K562 (cell line): ENCODE results near the gene BCAR1. TPM values are rescaled to one million over a fixed set of nuclear protein-coding genes. Genes with fewer than 3 reads are reported as not detected.

Experiments used
- ATAC-seq: fragments of 200-7000 bp; cut with Tn5 transposase; 3 replicates; pipeline ENCODE4 v1.9.1; 2020; ENCODE audit warnings: moderate library complexity
- BruUV-seq: library from RNA; stranded (reverse); fragments of 400-500 nt; replicated peaks from 2 replicates; lab custom pipeline; 2021; lab: Mats Ljungman, UMichigan
- CTCF ChIA-PET: fragments of 300-600 bp; formaldehyde crosslinking; extraction: SDS; loops from one replicate; lab custom pipeline; 2021; ENCODE audit warnings: low intra/inter-chr PET ratio; lab: Yijun Ruan, JAX
- POLR2A ChIA-PET: fragments of 300-600, 350-650 bp; sonication (Branson Sonifier 250); formaldehyde crosslinking; extraction: SDS; loops from one replicate; lab custom pipeline; 2021; ENCODE audit warnings: antibody characterized with exemption, inconsistent platforms; lab: Yijun Ruan, JAX
- DNase-seq, 4 experiments: peaks; one replicate each; pipeline versions ENCODE4 v3.0.0 to v3.0.0-alpha.2; 2011 to 2018; ENCODE audit warnings: low spot score in 3 of 4, mixed read lengths in 3 of 4; ENCODE audit errors: extremely low read depth in 1 of 4
- FAIRE-seq: peaks from 2 replicates; lab custom pipeline; 2011; peaks lifted over from hg19 to GRCh38; lab: Jason Lieb, UNC
- H2AFZ ChIP-seq: 2 replicates; pipeline ENCODE4 v1.6.0; 2011; ENCODE audit warnings: low read depth, low read length, control low read depth, inconsistent platforms
- H3K27ac ChIP-seq: fragments of 200-600 bp; 3 replicates; pipeline ENCODE4 v1.8.0; 2011; ENCODE audit warnings: low read depth, mild to moderate bottlenecking, control low read depth, inconsistent platforms, low read length, moderate library complexity, mixed read lengths; ENCODE audit errors: extremely low read depth
- H3K27me3 ChIP-seq, 2 experiments: fragments of 300-600 bp in 1 of 2; 2 replicates in 1 of 2; 3 replicates in 1 of 2; pipeline versions ENCODE4 v1.6.0 to v1.8.0; 2011; ENCODE audit warnings: inconsistent platforms in 2 of 2, low read length in 2 of 2, mild to moderate bottlenecking in 1 of 2, mixed read lengths in 1 of 2, moderate library complexity in 1 of 2; ENCODE audit not compliant: control insufficient read depth in 2 of 2, insufficient read depth in 2 of 2
- H3K36me3 ChIP-seq: fragments of 300-600 bp; 3 replicates; pipeline ENCODE4 v1.8.0; 2011; ENCODE audit warnings: mild to moderate bottlenecking, low read length, inconsistent platforms; ENCODE audit not compliant: control insufficient read depth, insufficient read depth
- H3K4me1 ChIP-seq, 2 experiments: fragments of 200-600 bp in 1 of 2; replicated peaks in 1 of 2; 2 replicates in 1 of 2; 3 replicates in 1 of 2; pipeline versions ENCODE4 v1.5.1 to v1.8.0; 2011; ENCODE audit warnings: inconsistent platforms in 2 of 2, low read length in 2 of 2, mild to moderate bottlenecking in 1 of 2, mixed read lengths in 1 of 2, moderate library complexity in 1 of 2; ENCODE audit not compliant: control insufficient read depth in 2 of 2, insufficient read depth in 2 of 2
- H3K4me2 ChIP-seq: 2 replicates; pipeline ENCODE4 v1.6.1; 2011; ENCODE audit warnings: low read length, control low read depth, inconsistent platforms, mixed read lengths; ENCODE audit not compliant: insufficient read depth
- H3K4me3 ChIP-seq: fragments of 200-600 bp; sonication (generic), shearing (Covaris generic); 2 replicates; pipeline ENCODE4 v1.5.1; 2016; ENCODE audit warnings: control low read depth, inconsistent platforms
- H3K79me2 ChIP-seq: fragments of 200-600 bp; 3 replicates; pipeline ENCODE4 v1.8.0; 2011; ENCODE audit warnings: low read length, inconsistent platforms; ENCODE audit not compliant: control insufficient read depth, insufficient read depth
- H3K9ac ChIP-seq, 2 experiments: 2 replicates each; pipeline versions ENCODE4 v1.6.0 to v1.6.1; 2011; ENCODE audit warnings: low read depth in 2 of 2, low read length in 2 of 2, control low read depth in 1 of 2, inconsistent platforms in 1 of 2, mild to moderate bottlenecking in 1 of 2, mixed read lengths in 1 of 2; ENCODE audit not compliant: insufficient read depth in 1 of 2
- H3K9me1 ChIP-seq: one replicate; pipeline ENCODE4 v1.6.0; 2011; ENCODE audit warnings: inconsistent platforms, mild to moderate bottlenecking, low read length, moderate library complexity; ENCODE audit not compliant: control insufficient read depth, insufficient read depth
- H3K9me3 ChIP-seq: replicated peaks from 2 replicates; pipeline ENCODE4 v1.5.1; 2011; ENCODE audit warnings: low read depth, low read length, inconsistent platforms; ENCODE audit not compliant: control insufficient read depth, insufficient read depth
- H4K20me1 ChIP-seq: replicated peaks from 2 replicates; pipeline ENCODE4 v1.6.1; 2011; ENCODE audit warnings: low read length, inconsistent platforms, mixed read lengths; ENCODE audit not compliant: control insufficient read depth, insufficient read depth
- POLR2G ChIP-seq: fragments of 200-400 bp; formaldehyde crosslinking; IDR thresholded peaks from 2 replicates; pipeline ENCODE4 v1.6.1; 2017; ENCODE audit warnings: low read depth, mild to moderate bottlenecking, antibody characterized with exemption, low read length, moderate library complexity
- ZNF551 ChIP-seq: fragments of 250-450 bp; sonication (Bioruptor Pico); IDR thresholded peaks from 2 replicates; pipeline ENCODE4 v1.5.0; 2021; ENCODE audit warnings: mild to moderate bottlenecking, moderate library complexity
- WGBS: fragments of 100-300 bp; shearing (Covaris generic); methylation state at CpG from one replicate; pipeline ENCODE4 v1.1.6; 2016; ENCODE audit warnings: low coverage, mixed read lengths; ENCODE audit not compliant: insufficient coverage; ENCODE audit errors: missing lambda C conversion rate; 5-methylcytosine and 5-hydroxymethylcytosine counted together
- in situ Hi-C: fragments of 300-500 bp; cut with MboI; formaldehyde crosslinking; loops from 4 replicates; pipeline ENCODE4 v1.15.0; 2018; ENCODE audit warnings: inconsistent platforms, mixed read lengths
- intact Hi-C: fragments of 100-400 bp; cut with micrococcal nuclease; formaldehyde crosslinking; loops from 2 replicates; pipeline ENCODE4 v1.14.2; 2022
- polyA plus RNA-seq, 8 experiments: library from polyadenylated mRNA; depleted of rRNA in 4 of 8; stranded (reverse) in 5 of 8; unstranded in 3 of 8; fragments of >200 nt; fragmentation: Nextera tagmentation in 2 of 8; fragmentation: Illumina TruSeq in 1 of 8; extraction: Ambion mirVana in 2 of 8; extraction: Trizol in 1 of 8; gene quantifications; 2 replicates each; pipeline versions ENCODE4 v1.2.1 to v1.2.3, GENCODE V29; 2011 to 2014; ENCODE audit warnings: inconsistent platforms in 1 of 8, missing spikeins in 1 of 8
- total RNA-seq, 7 experiments: library from RNA; depleted of rRNA in 6 of 7; stranded (reverse); fragments of >200 nt in 6 of 7; fragmentation: Illumina TruSeq in 2 of 7; extraction: Trizol in 2 of 7; gene quantifications; 2 replicates each; pipeline versions ENCODE4 v1.2.1 to v1.2.3, GENCODE V29; 2011 to 2021; ENCODE audit warnings: low replicate concordance in 1 of 7

The BCAR1 gene
- total and polyA plus RNA-seq, 9 of the 15 experiments (the other 6 are each of a cell fraction or from before 2014, with no cell fraction given), result 0.10 to 26.3 (median 3.6) TPM

GRCh38 chr16:75229172-75230031 lies 22.0 kb downstream of the BCAR1 start:
- no peak overlapping the region for H2AFZ ChIP-seq
- H3K4me1 ChIP-seq, result peaks cover 0 to 26% of the 10 kb centered on the region in 2 experiments; a peak in 3 of 5 replicates
- H3K27ac ChIP-seq, result no peak overlapping the region
- no TSS peak for BruUV-seq
- 92% methylated on average over 37 of the region's 48 CpGs for WGBS
- no peak for FAIRE-seq
- DNase-seq, result no peak
- TF ChIP-seq ZNF551 (CRISPR knock-in tag), result no peak
- peak; percentile 31; the same call in 1 of the 2 replicates for TF ChIP-seq POLR2G
- no peaks in the 10 kb centered on the region for H3K79me2 ChIP-seq
- intact Hi-C loops, result loop anchor here (5.0 kb wide), 4 partner anchors 32 to 533 kb away; no protein-coding TSS in a partner anchor
- ChIA-PET CTCF (no interaction called here), POLR2A (interaction anchor here (1.0 kb wide), 1 partner anchor 204 kb away, joined by 3 read pairs; the partner anchor contains the start of gene CFDP1)
- no peak for ATAC-seq
- H3K27me3 ChIP-seq, result peaks cover 4 to 9% of the 10 kb centered on the region in 2 experiments; a peak in 3 of 5 replicates
- H3K36me3 ChIP-seq, result peaks cover 25% of the 10 kb centered on the region; the same call in 2 of the 3 replicates
- H3K9ac ChIP-seq, result no peak overlapping the region; a peak in 1 of 4 replicates
- H3K4me3 ChIP-seq, result no peak overlapping the region
- no peaks in the 10 kb centered on the region for H3K9me3 ChIP-seq
- 0 out of 2 replicates have a peak, but pooled peaks cover 10% of the 10 kb centered on the region for H4K20me1 ChIP-seq
- in situ Hi-C loops, result no loop called here
- H3K4me2 ChIP-seq, result no peak overlapping the region
- peaks cover 8% of the 10 kb centered on the region for H3K9me1 ChIP-seq
